Measurements from ENCODE around the gene SERTM2. TPM values are rescaled to one million over a fixed set of nuclear protein-coding genes. Genes with fewer than 3 reads are reported as not detected.

SERTM2 gene
- total and polyA plus RNA-seq, 2 donors (not counting 3 experiments of a cell fraction or from before 2014, with no cell fraction given): not detected

DNA sequence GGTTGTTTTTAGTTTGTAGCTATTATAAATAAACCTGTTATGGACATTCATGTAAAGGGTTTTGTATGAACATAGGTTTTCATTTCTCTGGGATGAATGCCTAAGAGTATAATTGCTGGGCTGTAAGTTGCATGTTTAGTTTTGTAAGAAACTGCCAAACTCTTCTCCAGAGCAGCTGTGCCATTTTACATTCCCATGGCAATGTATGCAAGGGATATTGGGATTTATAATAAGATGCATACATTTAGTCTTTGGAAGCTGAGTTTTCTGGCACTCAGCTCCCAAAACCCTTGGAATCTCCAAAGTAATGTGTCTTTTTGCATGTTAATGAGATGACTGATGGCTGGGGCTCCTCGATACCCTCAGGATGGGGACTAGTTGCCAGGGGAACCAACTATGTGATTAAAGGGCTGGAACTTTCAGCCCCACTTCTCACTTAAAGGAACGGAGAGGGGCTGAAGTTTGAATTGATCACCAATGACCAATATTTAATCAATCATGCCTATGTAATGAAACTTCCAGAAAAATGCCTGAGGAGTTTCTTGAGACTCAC lies 44.0 kb downstream of the SERTM2 start:
- Histone ChIP-seq H3K27ac (ENCODE audit: insufficient read depth, low read depth, low read length) (no peak overlapping the region), H3K4me3 (replicated peaks in 1 of 3; ENCODE audit: insufficient read depth in 1 of 3, low read depth in 1 of 3, low read length in 3 of 3) (no peak overlapping the region), H3K9me3 (replicated peaks; ENCODE audit: control insufficient read depth, insufficient read depth, low read length) (no peaks in the 10 kb centered on the region), H3K27me3 (ENCODE audit: control insufficient read depth in 2 of 2, insufficient read depth in 2 of 2, low read length in 2 of 2) (no peaks in the 10 kb centered on the region), H3K9ac (replicated peaks; ENCODE audit: extremely low read depth, insufficient read depth, low read length) (no peak overlapping the region), H3K36me3 (ENCODE audit: control insufficient read depth in 2 of 2, extremely low read depth in 1 of 2, insufficient read depth in 2 of 2, low read length in 2 of 2) (no peaks in the 10 kb centered on the region), H2AFZ (ENCODE audit: low read depth, low read length) (no peak overlapping the region), H3K4me2 (ENCODE audit: insufficient read depth, low read length) (no peak overlapping the region), H3K9me1 (replicated peaks; ENCODE audit: control insufficient read depth, extremely low read depth, insufficient read depth, low read length) (no peaks in the 10 kb centered on the region), H4K20me1 (replicated peaks; ENCODE audit: control insufficient read depth, extremely low read depth, insufficient read depth, low read length) (no peaks in the 10 kb centered on the region), H3K4me1 (ENCODE audit: control insufficient read depth, extremely low read depth, insufficient read depth, low read length) (no peaks in the 10 kb centered on the region), H3K79me2 (ENCODE audit: control insufficient read depth, insufficient read depth, low read length) (no peaks in the 10 kb centered on the region)
- DNase-seq (ENCODE audit: low read depth, low spot score) (no peak), FAIRE-seq (no peak)
- ChIA-PET POLR2A (no interaction called here), CTCF (no interaction called here)
- no TSS peak for BruUV-seq (replicated peaks)
- dilution Hi-C loops (cut with MboI; ENCODE audit: extremely low pct_ligation_motif_present, low sequenced_read_pairs): no loop called here
- TF ChIP-seq FOS (IDR thresholded peaks at IDR 0.05; ENCODE audit: borderline replicate concordance, insufficient read depth, low read length) (no peak), POLR2AphosphoS5 (IDR thresholded peaks at IDR 0.05; ENCODE audit: insufficient read depth, low read depth, low read length) (no peak), EZH2 (IDR thresholded peaks at IDR 0.05; ENCODE audit: borderline replicate concordance, low read depth, low read length, severe bottlenecking) (no peak), POLR2A (IDR thresholded peaks at IDR 0.05; ENCODE audit: low read depth, low read length) (no peak), JUN (IDR thresholded peaks at IDR 0.05; ENCODE audit: borderline replicate concordance, insufficient read depth, insufficient read length, low read depth) (no peak)
- TF ChIP-seq, protein P1, sequence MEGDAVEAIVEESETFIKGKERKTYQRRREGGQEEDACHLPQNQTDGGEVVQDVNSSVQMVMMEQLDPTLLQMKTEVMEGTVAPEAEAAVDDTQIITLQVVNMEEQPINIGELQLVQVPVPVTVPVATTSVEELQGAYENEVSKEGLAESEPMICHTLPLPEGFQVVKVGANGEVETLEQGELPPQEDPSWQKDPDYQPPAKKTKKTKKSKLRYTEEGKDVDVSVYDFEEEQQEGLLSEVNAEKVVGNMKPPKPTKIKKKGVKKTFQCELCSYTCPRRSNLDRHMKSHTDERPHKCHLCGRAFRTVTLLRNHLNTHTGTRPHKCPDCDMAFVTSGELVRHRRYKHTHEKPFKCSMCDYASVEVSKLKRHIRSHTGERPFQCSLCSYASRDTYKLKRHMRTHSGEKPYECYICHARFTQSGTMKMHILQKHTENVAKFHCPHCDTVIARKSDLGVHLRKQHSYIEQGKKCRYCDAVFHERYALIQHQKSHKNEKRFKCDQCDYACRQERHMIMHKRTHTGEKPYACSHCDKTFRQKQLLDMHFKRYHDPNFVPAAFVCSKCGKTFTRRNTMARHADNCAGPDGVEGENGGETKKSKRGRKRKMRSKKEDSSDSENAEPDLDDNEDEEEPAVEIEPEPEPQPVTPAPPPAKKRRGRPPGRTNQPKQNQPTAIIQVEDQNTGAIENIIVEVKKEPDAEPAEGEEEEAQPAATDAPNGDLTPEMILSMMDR (IDR thresholded peaks at IDR 0.05; ENCODE audit: extremely low read depth in 1 of 2, insufficient read depth in 1 of 2, low read depth in 1 of 2, low read length in 2 of 2): no peak
- intact Hi-C loops (cut with micrococcal nuclease): no loop called here

DNA sequence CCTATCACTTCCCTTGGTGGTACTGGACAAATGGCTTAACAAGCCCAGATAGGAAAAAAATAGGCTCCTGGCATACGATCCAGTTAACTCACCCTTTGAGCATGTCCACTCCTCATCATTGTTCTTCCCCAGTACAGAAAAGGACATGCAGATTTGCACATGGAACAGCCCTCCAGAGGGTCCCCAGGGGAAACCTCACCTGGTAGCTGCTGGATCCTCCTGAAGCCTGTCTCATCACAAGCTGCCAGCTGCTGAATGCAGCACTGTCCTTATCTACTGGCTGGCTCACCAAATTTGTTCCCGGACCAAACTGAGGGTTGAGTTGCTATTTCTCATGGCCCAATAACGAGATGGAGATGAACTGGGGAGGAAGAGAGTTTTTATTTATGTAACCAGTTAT lies 49.4 kb downstream of the SERTM2 start:
- ChIA-PET CTCF (no interaction called here), POLR2A (no interaction called here)
- dilution Hi-C loops (cut with MboI; ENCODE audit: extremely low pct_ligation_motif_present, low sequenced_read_pairs) (no loop called here), intact Hi-C loops (cut with micrococcal nuclease) (no loop called here)
- Histone ChIP-seq H3K36me3 (ENCODE audit: control insufficient read depth in 2 of 2, extremely low read depth in 1 of 2, insufficient read depth in 2 of 2, low read length in 2 of 2) (no peaks in the 10 kb centered on the region), H3K9me1 (replicated peaks; ENCODE audit: control insufficient read depth, extremely low read depth, insufficient read depth, low read length) (no peaks in the 10 kb centered on the region), H3K79me2 (ENCODE audit: control insufficient read depth, insufficient read depth, low read length) (no peaks in the 10 kb centered on the region), H2AFZ (ENCODE audit: low read depth, low read length) (no peak overlapping the region), H3K4me1 (ENCODE audit: control insufficient read depth, extremely low read depth, insufficient read depth, low read length) (no peaks in the 10 kb centered on the region), H3K4me3 (replicated peaks in 1 of 3; ENCODE audit: insufficient read depth in 1 of 3, low read depth in 1 of 3, low read length in 3 of 3) (no peak overlapping the region), H3K27me3 (ENCODE audit: control insufficient read depth in 2 of 2, insufficient read depth in 2 of 2, low read length in 2 of 2) (no peaks in the 10 kb centered on the region), H4K20me1 (replicated peaks; ENCODE audit: control insufficient read depth, extremely low read depth, insufficient read depth, low read length) (no peaks in the 10 kb centered on the region), H3K9me3 (replicated peaks; ENCODE audit: control insufficient read depth, insufficient read depth, low read length) (no peaks in the 10 kb centered on the region), H3K4me2 (ENCODE audit: insufficient read depth, low read length) (no peak overlapping the region), H3K27ac (ENCODE audit: insufficient read depth, low read depth, low read length) (no peak overlapping the region), H3K9ac (replicated peaks; ENCODE audit: extremely low read depth, insufficient read depth, low read length) (no peak overlapping the region)
- DNase-seq (ENCODE audit: low read depth, low spot score) (no peak), FAIRE-seq (no peak)
- TF ChIP-seq, protein P2, sequence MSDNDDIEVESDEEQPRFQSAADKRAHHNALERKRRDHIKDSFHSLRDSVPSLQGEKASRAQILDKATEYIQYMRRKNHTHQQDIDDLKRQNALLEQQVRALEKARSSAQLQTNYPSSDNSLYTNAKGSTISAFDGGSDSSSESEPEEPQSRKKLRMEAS (IDR thresholded peaks at IDR 0.05; ENCODE audit: insufficient read depth, insufficient read length): no peak
- TF ChIP-seq, protein P1 (IDR thresholded peaks at IDR 0.05; ENCODE audit: extremely low read depth in 1 of 2, insufficient read depth in 1 of 2, low read depth in 1 of 2, low read length in 2 of 2): no peak
- TF ChIP-seq GATA2 (IDR thresholded peaks at IDR 0.05; ENCODE audit: insufficient read depth, insufficient read length, low read depth, low read length): no peak
- TF ChIP-seq MYC (IDR thresholded peaks at IDR 0.05; ENCODE audit: low read depth, low read length): no peak
- no peak for TF ChIP-seq JUN (IDR thresholded peaks at IDR 0.05; ENCODE audit: borderline replicate concordance, insufficient read depth, insufficient read length, low read depth)
- TF ChIP-seq POLR2A (IDR thresholded peaks at IDR 0.05; ENCODE audit: low read depth, low read length): no peak
- no peak for TF ChIP-seq POLR2AphosphoS5 (IDR thresholded peaks at IDR 0.05; ENCODE audit: insufficient read depth, low read depth, low read length)
- TF ChIP-seq EZH2 (IDR thresholded peaks at IDR 0.05; ENCODE audit: borderline replicate concordance, low read depth, low read length, severe bottlenecking): no peak
- TF ChIP-seq FOS (IDR thresholded peaks at IDR 0.05; ENCODE audit: borderline replicate concordance, insufficient read depth, low read length): no peak
- no TSS peak for BruUV-seq (replicated peaks)
